Activated CD8-positive, alpha-beta T cell treated with anti-CD3 and anti-CD28 coated beads for 36 hours (primary cell): ENCODE measurements around the gene HAUS2. TPM values are rescaled to one million over a fixed set of nuclear protein-coding genes. Genes with fewer than 3 reads are reported as not detected.

Experiments used
- ATAC-seq: fragments of 200-7000 bp; cut with Tn5 transposase; one replicate; pipeline ENCODE4 v1.10.0; 2021; ENCODE audit warnings: mild to moderate bottlenecking, moderate library complexity
- CTCF ChIA-PET: fragments of 350-600 bp; sonication (Branson Sonifier 250); formaldehyde crosslinking; loops from one replicate; lab custom pipeline; 2021; ENCODE audit warnings: antibody characterized with exemption; lab: Charles Lee
- POLR2A ChIA-PET: fragments of 350-600 bp; sonication (Branson Sonifier 250); formaldehyde crosslinking; loops from one replicate; lab custom pipeline; 2021; ENCODE audit warnings: antibody characterized with exemption; lab: Charles Lee
- DNase-seq: peaks from one replicate; pipeline ENCODE4 v3.0.0-alpha.2; 2020
- H3K27ac Mint-ChIP-seq: one replicate; pipeline ENCODE4 v1.8.0; 2021; ENCODE audit warnings: mild to moderate bottlenecking, mixed read lengths
- H3K27me3 Mint-ChIP-seq: one replicate; pipeline ENCODE4 v1.8.0; 2021; ENCODE audit warnings: mixed read lengths
- H3K36me3 Mint-ChIP-seq: one replicate; pipeline ENCODE4 v1.8.0; 2021; ENCODE audit warnings: low read depth, mixed read lengths
- H3K4me1 Mint-ChIP-seq: one replicate; pipeline ENCODE4 v1.8.0; 2021; ENCODE audit warnings: low read depth, mixed read lengths
- H3K4me3 Mint-ChIP-seq: one replicate; pipeline ENCODE4 v1.8.0; 2021; ENCODE audit warnings: mild to moderate bottlenecking, moderate library complexity, mixed read lengths
- H3K9me3 Mint-ChIP-seq: one replicate; pipeline ENCODE4 v1.8.0; 2021; ENCODE audit warnings: mixed read lengths
- intact Hi-C: fragments of 100-400 bp; cut with micrococcal nuclease; formaldehyde crosslinking; loops from one replicate; pipeline ENCODE4 v1.10.0; 2022
- total RNA-seq, 2 experiments: library from RNA; stranded (reverse); gene quantifications; one replicate each; pipeline ENCODE4 v1.2.3, GENCODE V29; 2021
- TF ChIP-seq, protein P1 (sequence below): fragments of 200-600 bp; IDR thresholded peaks from one replicate; pipeline ENCODE4 v1.8.0; 2022; ENCODE audit warnings: antibody characterized with exemption, mild to moderate bottlenecking

The HAUS2 gene
- total RNA-seq, 2 experiments from 2014 or later = 45.3 to 48.8 TPM

- Mint-ChIP-seq H3K27ac (peak overlapping the region; percentile 83), H3K4me3 (no peak overlapping the region), H3K4me1 (peaks cover 51% of the 10 kb centered on the region), H3K9me3 (no peaks in the 10 kb centered on the region), H3K27me3 (no peaks in the 10 kb centered on the region), H3K36me3 (peaks cover 4% of the 10 kb centered on the region)
- DNase-seq (no peak), ATAC-seq (no peak)
- CTCF ChIA-PET = interaction anchor here (1.1 to 1.2 kb wide), 2 partner anchors 9 to 320 kb away, joined by 3 read pairs; no protein-coding TSS in a partner anchor
- POLR2A ChIA-PET = interaction anchor here (1.5 to 1.6 kb wide), 3 partner anchors 24 to 53 kb away, joined by 4 read pairs; partner anchors contain the start of gene STARD9
- intact Hi-C loops = no loop called here
- TF ChIP-seq, protein P1, sequence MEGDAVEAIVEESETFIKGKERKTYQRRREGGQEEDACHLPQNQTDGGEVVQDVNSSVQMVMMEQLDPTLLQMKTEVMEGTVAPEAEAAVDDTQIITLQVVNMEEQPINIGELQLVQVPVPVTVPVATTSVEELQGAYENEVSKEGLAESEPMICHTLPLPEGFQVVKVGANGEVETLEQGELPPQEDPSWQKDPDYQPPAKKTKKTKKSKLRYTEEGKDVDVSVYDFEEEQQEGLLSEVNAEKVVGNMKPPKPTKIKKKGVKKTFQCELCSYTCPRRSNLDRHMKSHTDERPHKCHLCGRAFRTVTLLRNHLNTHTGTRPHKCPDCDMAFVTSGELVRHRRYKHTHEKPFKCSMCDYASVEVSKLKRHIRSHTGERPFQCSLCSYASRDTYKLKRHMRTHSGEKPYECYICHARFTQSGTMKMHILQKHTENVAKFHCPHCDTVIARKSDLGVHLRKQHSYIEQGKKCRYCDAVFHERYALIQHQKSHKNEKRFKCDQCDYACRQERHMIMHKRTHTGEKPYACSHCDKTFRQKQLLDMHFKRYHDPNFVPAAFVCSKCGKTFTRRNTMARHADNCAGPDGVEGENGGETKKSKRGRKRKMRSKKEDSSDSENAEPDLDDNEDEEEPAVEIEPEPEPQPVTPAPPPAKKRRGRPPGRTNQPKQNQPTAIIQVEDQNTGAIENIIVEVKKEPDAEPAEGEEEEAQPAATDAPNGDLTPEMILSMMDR = no peak
Observed at GRCh38 chr15:42605796-42606195, 57.2 kb downstream of the HAUS2 start.

GRCh38 chr15:42608110-42608531 lies 59.5 kb downstream of the HAUS2 start:
- intact Hi-C loops = no loop called here
- ChIA-PET POLR2A (interaction anchor here (0.8 to 2.0 kb wide), 5 partner anchors 11 to 73 kb away, joined by 3 to 6 read pairs (median 4); partner anchors contain the start of genes HAUS2, LRRC57 and STARD9), CTCF (interaction anchor here (0.8 to 1.3 kb wide), 4 partner anchors 13 to 42 kb away, joined by 3 read pairs; no protein-coding TSS in a partner anchor)
- DNase-seq (peak; percentile 86), ATAC-seq (peak; percentile 72)
- Mint-ChIP-seq H3K27ac (peak overlapping the region; percentile 74), H3K9me3 (no peaks in the 10 kb centered on the region), H3K4me1 (peaks cover 51% of the 10 kb centered on the region), H3K36me3 (peaks cover 4% of the 10 kb centered on the region), H3K4me3 (peak overlapping the region; percentile 52), H3K27me3 (no peaks in the 10 kb centered on the region)
- TF ChIP-seq, protein P1 = no peak

DNA sequence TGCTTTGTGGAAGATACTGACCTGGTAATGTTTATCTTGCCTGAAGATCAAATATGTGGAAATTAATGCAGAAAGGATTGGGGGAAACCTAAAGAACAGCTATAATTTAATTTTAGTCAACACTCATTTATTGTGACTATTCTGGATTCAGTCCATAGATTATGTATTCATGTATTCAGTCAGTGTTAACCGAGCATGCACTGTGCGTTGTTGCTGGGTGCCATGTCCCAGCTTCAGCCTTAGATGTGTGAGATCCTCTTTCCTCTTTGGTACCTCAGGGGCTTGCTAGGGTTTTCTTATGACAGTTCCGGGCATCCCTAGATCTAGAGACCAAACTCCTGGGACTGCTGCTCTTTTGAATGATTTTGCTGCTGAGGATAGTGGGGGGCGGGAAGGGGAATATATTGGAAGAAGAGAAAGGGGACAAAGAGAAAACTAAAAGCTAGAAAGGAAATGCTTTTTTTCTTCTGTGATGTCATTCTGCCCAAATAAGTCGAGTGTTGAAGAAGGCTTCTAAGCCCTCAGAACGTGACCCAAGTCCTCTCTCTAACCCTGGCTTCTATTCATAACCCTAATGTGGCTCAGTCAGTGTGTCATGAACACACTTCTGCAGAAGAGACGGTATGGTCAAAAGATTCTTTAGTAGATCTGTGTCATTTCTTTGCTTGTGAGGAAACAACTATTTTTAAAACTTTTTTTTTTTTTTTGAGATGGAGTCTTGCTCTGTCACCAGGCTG lies 60.3 kb downstream of the HAUS2 start:
- Mint-ChIP-seq H3K4me3 (peak overlapping the region; percentile 42), H3K4me1 (peaks cover 44% of the 10 kb centered on the region), H3K27me3 (no peaks in the 10 kb centered on the region), H3K9me3 (no peaks in the 10 kb centered on the region), H3K36me3 (peaks cover 4% of the 10 kb centered on the region), H3K27ac (peak overlapping the region; percentile 28)
- DNase-seq = peak; percentile 29
- TF ChIP-seq, protein P1 = no peak
- ChIA-PET CTCF (interaction anchor here (1.0 to 1.3 kb wide), 4 partner anchors 13 to 41 kb away, joined by 3 read pairs; no protein-coding TSS in a partner anchor), POLR2A (interaction anchor here (0.8 to 2.0 kb wide), 5 partner anchors 29 to 72 kb away, joined by 3 to 6 read pairs (median 3); partner anchors contain the start of gene STARD9)
- intact Hi-C loops = no loop called here
- peak; percentile 48 for ATAC-seq

DNA sequence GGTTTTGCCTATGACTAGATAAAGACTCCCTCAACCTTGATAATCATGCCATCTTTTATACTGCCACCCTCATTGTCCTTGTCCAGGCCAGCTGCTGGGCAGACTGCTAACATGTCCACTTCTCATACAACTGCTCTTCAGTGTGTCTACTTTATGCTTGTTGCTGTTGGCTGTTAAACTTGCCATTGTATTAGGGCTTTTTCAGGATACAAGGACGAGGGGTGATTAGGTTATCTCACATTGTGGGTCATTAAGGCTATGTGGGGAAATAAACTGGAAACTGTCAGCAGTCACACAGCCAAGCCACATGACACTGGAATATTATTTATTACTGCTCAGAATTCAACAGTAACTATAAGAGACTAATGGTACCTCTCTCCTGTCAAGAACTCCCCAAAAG lies 62.9 kb downstream of the HAUS2 start:
- ATAC-seq = no peak
- CTCF ChIA-PET = no interaction called here
- H3K4me3 Mint-ChIP-seq = no peak overlapping the region
- H3K27me3 Mint-ChIP-seq = no peaks in the 10 kb centered on the region
- POLR2A ChIA-PET = no interaction called here
- no peaks in the 10 kb centered on the region for H3K9me3 Mint-ChIP-seq
- no peak for DNase-seq
- TF ChIP-seq, protein P1 = no peak
- H3K27ac Mint-ChIP-seq = no peak overlapping the region
- peaks cover 21% of the 10 kb centered on the region for H3K4me1 Mint-ChIP-seq
- intact Hi-C loops = no loop called here
- H3K36me3 Mint-ChIP-seq = no peaks in the 10 kb centered on the region
